ENCODE data around the gene TMEM169. TPM values are rescaled to one million over a fixed set of nuclear protein-coding genes. Genes with fewer than 3 reads are reported as not detected.
A peak's percentile ranks its signal among the peaks of the same experiment; 100 is the strongest.

TMEM169 gene
- total RNA-seq (under 1 TPM; 0.32 to 0.72 TPM), polyA plus RNA-seq (not detected)
- long read RNA-seq, donor 1: 0 reads
- long read RNA-seq, donor 2: 0 reads

- H3K9me3 ChIP-seq (ENCODE audit: control insufficient read depth, low read length): no peaks in the 10 kb centered on the region
- H3K36me3 ChIP-seq (ENCODE audit: control insufficient read depth in 1 of 2, insufficient read depth in 2 of 2, low read length in 1 of 2): no peaks in the 10 kb centered on the region
- no peak within 1 kb of the TSS for H3K27ac ChIP-seq (ENCODE audit: low read depth in 1 of 2, low read length in 2 of 2)
- WGBS, 2 donors: 0 to 1% methylated on average over 41 to 44 of the region's 44 CpGs
- peak within 1 kb of the TSS; percentile 35 to 37 for H3K4me3 ChIP-seq (ENCODE audit: low read length in 2 of 2)
- no peaks in the 10 kb centered on the region for H3K4me1 ChIP-seq (ENCODE audit: control insufficient read depth in 1 of 2, insufficient read depth in 2 of 2, low read length in 2 of 2)
- H3K27me3 ChIP-seq (ENCODE audit: control insufficient read depth in 1 of 2, insufficient read depth in 2 of 2, low read length in 1 of 2): no peaks in the 10 kb centered on the region
- intact Hi-C loops (cut with DNase I): no loop called here
- DNase-seq (peak; percentile 88 to 94), ATAC-seq (ENCODE audit: low FRiP score) (peak; percentile 97)
Observed at GRCh38 chr2:216081487-216082116, at the start of gene TMEM169, which contains the start of gene PECR. Gene TMEM169, plus strand, starts transcription at chr2:216081919. Its CDS starts 14,045 bp downstream, at chr2:216095964. Gene PECR, minus strand, starts transcription at chr2:216081809. Its CDS starts 68 bp downstream, at chr2:216081741.

GRCh38 chr2:216031960-216032689 lies 49.6 kb upstream of the TMEM169 start:
- Histone ChIP-seq H3K27me3 (ENCODE audit: control insufficient read depth in 1 of 2, insufficient read depth in 2 of 2, low read length in 1 of 2) (no peaks in the 10 kb centered on the region), H3K4me3 (ENCODE audit: low read length in 2 of 2) (no peak overlapping the region), H3K27ac (ENCODE audit: low read depth in 1 of 2, low read length in 2 of 2) (no peak overlapping the region), H3K9me3 (ENCODE audit: control insufficient read depth, low read length) (no peaks in the 10 kb centered on the region), H3K36me3 (ENCODE audit: control insufficient read depth in 1 of 2, insufficient read depth in 2 of 2, low read length in 1 of 2) (peaks cover 0 to 2% of the 10 kb centered on the region in 2 donors), H3K4me1 (ENCODE audit: control insufficient read depth in 1 of 2, insufficient read depth in 2 of 2, low read length in 2 of 2) (peaks cover 3 to 4% of the 10 kb centered on the region in 2 donors)
- intact Hi-C loops (cut with DNase I): no loop called here
- ATAC-seq (ENCODE audit: low FRiP score) (no peak), DNase-seq (no peak)
- WGBS, 2 donors: 83 to 87% methylated on average over 1 of the region's 1 CpG

- Histone ChIP-seq H3K36me3 (ENCODE audit: control insufficient read depth in 1 of 2, insufficient read depth in 2 of 2, low read length in 1 of 2) (peaks cover 0 to 2% of the 10 kb centered on the region in 2 donors), H3K9me3 (ENCODE audit: control insufficient read depth, low read length) (no peaks in the 10 kb centered on the region), H3K4me3 (ENCODE audit: low read length in 2 of 2) (no peak overlapping the region), H3K4me1 (ENCODE audit: control insufficient read depth in 1 of 2, insufficient read depth in 2 of 2, low read length in 2 of 2) (peaks cover 3 to 4% of the 10 kb centered on the region in 2 donors), H3K27ac (ENCODE audit: low read depth in 1 of 2, low read length in 2 of 2) (peak overlapping the region in 1 of 2 donors; percentile 19), H3K27me3 (ENCODE audit: control insufficient read depth in 1 of 2, insufficient read depth in 2 of 2, low read length in 1 of 2) (no peaks in the 10 kb centered on the region)
- intact Hi-C loops (cut with DNase I): no loop called here
- 87 to 95% methylated on average over 3 of the region's 3 CpGs for WGBS, 2 donors
- ATAC-seq (ENCODE audit: low FRiP score) (no peak), DNase-seq (no peak)
Observed at GRCh38 chr2:216033403-216033802, 48.3 kb upstream of the TMEM169 start.

- Histone ChIP-seq H3K27ac (ENCODE audit: low read depth in 1 of 2, low read length in 2 of 2) (no peak overlapping the region), H3K9me3 (ENCODE audit: control insufficient read depth, low read length) (no peaks in the 10 kb centered on the region), H3K27me3 (ENCODE audit: control insufficient read depth in 1 of 2, insufficient read depth in 2 of 2, low read length in 1 of 2) (no peaks in the 10 kb centered on the region), H3K36me3 (ENCODE audit: control insufficient read depth in 1 of 2, insufficient read depth in 2 of 2, low read length in 1 of 2) (peaks cover 0 to 2% of the 10 kb centered on the region in 2 donors), H3K4me1 (ENCODE audit: control insufficient read depth in 1 of 2, insufficient read depth in 2 of 2, low read length in 2 of 2) (peaks cover 3 to 4% of the 10 kb centered on the region in 2 donors), H3K4me3 (ENCODE audit: low read length in 2 of 2) (no peak overlapping the region)
- peak; percentile 79 for ATAC-seq (ENCODE audit: low FRiP score)
- intact Hi-C loops (cut with DNase I): no loop called here
- peak; percentile 63 to 79 for DNase-seq
- 31 to 36% methylated on average over 1 of the region's 1 CpG for WGBS, 2 donors
Observed at GRCh38 chr2:216034065-216034464, 47.7 kb upstream of the TMEM169 start.

GRCh38 chr2:216039918-216040317 lies 41.8 kb upstream of the TMEM169 start:
- no peak overlapping the region for H3K4me3 ChIP-seq (ENCODE audit: low read length in 2 of 2)
- intact Hi-C loops (cut with DNase I): no loop called here
- H3K36me3 ChIP-seq (ENCODE audit: control insufficient read depth in 1 of 2, insufficient read depth in 2 of 2, low read length in 1 of 2): no peaks in the 10 kb centered on the region
- no peaks in the 10 kb centered on the region for H3K4me1 ChIP-seq (ENCODE audit: control insufficient read depth in 1 of 2, insufficient read depth in 2 of 2, low read length in 2 of 2)
- DNase-seq (no peak), ATAC-seq (ENCODE audit: low FRiP score) (no peak)
- no peaks in the 10 kb centered on the region for H3K27me3 ChIP-seq (ENCODE audit: control insufficient read depth in 1 of 2, insufficient read depth in 2 of 2, low read length in 1 of 2)
- WGBS, 2 donors: 91% methylated on average over 3 of the region's 3 CpGs
- no peak overlapping the region for H3K27ac ChIP-seq (ENCODE audit: low read depth in 1 of 2, low read length in 2 of 2)
- H3K9me3 ChIP-seq (ENCODE audit: control insufficient read depth, low read length): no peaks in the 10 kb centered on the region

- 96 to 97% methylated on average over 2 of the region's 2 CpGs for WGBS, 2 donors
- Histone ChIP-seq H3K27me3 (ENCODE audit: control insufficient read depth in 1 of 2, insufficient read depth in 2 of 2, low read length in 1 of 2) (no peaks in the 10 kb centered on the region), H3K4me3 (ENCODE audit: low read length in 2 of 2) (no peak overlapping the region), H3K9me3 (ENCODE audit: control insufficient read depth, low read length) (no peaks in the 10 kb centered on the region), H3K4me1 (ENCODE audit: control insufficient read depth in 1 of 2, insufficient read depth in 2 of 2, low read length in 2 of 2) (no peaks in the 10 kb centered on the region), H3K36me3 (ENCODE audit: control insufficient read depth in 1 of 2, insufficient read depth in 2 of 2, low read length in 1 of 2) (no peaks in the 10 kb centered on the region), H3K27ac (ENCODE audit: low read depth in 1 of 2, low read length in 2 of 2) (no peak overlapping the region)
- intact Hi-C loops (cut with DNase I): no loop called here
- DNase-seq (no peak), ATAC-seq (ENCODE audit: low FRiP score) (no peak)
Observed at GRCh38 chr2:216041438-216041837, 40.3 kb upstream of the TMEM169 start.

- Histone ChIP-seq H3K36me3 (ENCODE audit: control insufficient read depth in 1 of 2, insufficient read depth in 2 of 2, low read length in 1 of 2) (peaks cover 0 to 1% of the 10 kb centered on the region in 2 donors), H3K4me1 (ENCODE audit: control insufficient read depth in 1 of 2, insufficient read depth in 2 of 2, low read length in 2 of 2) (no peaks in the 10 kb centered on the region), H3K27me3 (ENCODE audit: control insufficient read depth in 1 of 2, insufficient read depth in 2 of 2, low read length in 1 of 2) (no peaks in the 10 kb centered on the region), H3K9me3 (ENCODE audit: control insufficient read depth, low read length) (no peaks in the 10 kb centered on the region), H3K4me3 (ENCODE audit: low read length in 2 of 2) (no peak overlapping the region), H3K27ac (ENCODE audit: low read depth in 1 of 2, low read length in 2 of 2) (no peak overlapping the region)
- DNase-seq: no peak
- intact Hi-C loops (cut with DNase I): no loop called here
- no peak for ATAC-seq (ENCODE audit: low FRiP score)
- 95 to 98% methylated on average over 5 of the region's 5 CpGs for WGBS, 2 donors
Observed at GRCh38 chr2:216043949-216044348, 37.8 kb upstream of the TMEM169 start.

GRCh38 chr2:216044883-216045486 lies 36.7 kb upstream of the TMEM169 start:
- ATAC-seq (ENCODE audit: low FRiP score): no peak
- DNase-seq: no peak
- Histone ChIP-seq H3K36me3 (ENCODE audit: control insufficient read depth in 1 of 2, insufficient read depth in 2 of 2, low read length in 1 of 2) (peaks cover 0 to 1% of the 10 kb centered on the region in 2 donors), H3K9me3 (ENCODE audit: control insufficient read depth, low read length) (no peaks in the 10 kb centered on the region), H3K27ac (ENCODE audit: low read depth in 1 of 2, low read length in 2 of 2) (no peak overlapping the region), H3K4me1 (ENCODE audit: control insufficient read depth in 1 of 2, insufficient read depth in 2 of 2, low read length in 2 of 2) (no peaks in the 10 kb centered on the region), H3K27me3 (ENCODE audit: control insufficient read depth in 1 of 2, insufficient read depth in 2 of 2, low read length in 1 of 2) (no peaks in the 10 kb centered on the region), H3K4me3 (ENCODE audit: low read length in 2 of 2) (no peak overlapping the region)
- 50 to 54% methylated on average over 5 of the region's 5 CpGs for WGBS, 2 donors
- intact Hi-C loops (cut with DNase I): no loop called here
